Measurements from ENCODE around the gene ZNF14.
"Not testable (repeated sequence)": the region's sequence is repeated elsewhere in the genome, so short reads cannot be mapped to it uniquely, and the experiment has no call there.

Gene ZNF14

GRCh38 chr19:19732579-19733501 lies at the start of gene ZNF14:
Gene ZNF14, minus strand, starts transcription at chr19:19733112. Its CDS starts 154 bp downstream, at chr19:19732958.
- peak; percentile 90 for DNase-seq

DNA sequence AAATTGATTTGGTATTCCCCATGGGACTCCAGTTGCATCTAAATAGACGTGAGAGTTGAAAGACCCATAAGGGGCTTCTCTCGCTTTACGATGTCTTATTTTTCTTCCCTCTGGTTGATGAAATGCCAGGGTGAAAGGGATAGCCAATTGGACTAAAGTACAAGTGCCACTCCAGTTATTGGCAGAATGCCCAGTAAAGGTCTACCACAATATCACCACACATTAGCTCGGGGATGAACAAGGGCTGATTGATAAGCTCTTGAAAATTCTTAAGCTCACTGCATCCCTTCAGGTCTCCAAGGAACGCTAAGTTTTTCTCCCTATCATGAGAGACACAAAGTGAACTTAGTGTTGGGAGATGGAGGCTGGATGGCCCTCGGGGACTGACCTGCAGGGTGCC lies 48.9 kb upstream of the ZNF14 start:
- not testable (repeated sequence) for DNase-seq

DNA sequence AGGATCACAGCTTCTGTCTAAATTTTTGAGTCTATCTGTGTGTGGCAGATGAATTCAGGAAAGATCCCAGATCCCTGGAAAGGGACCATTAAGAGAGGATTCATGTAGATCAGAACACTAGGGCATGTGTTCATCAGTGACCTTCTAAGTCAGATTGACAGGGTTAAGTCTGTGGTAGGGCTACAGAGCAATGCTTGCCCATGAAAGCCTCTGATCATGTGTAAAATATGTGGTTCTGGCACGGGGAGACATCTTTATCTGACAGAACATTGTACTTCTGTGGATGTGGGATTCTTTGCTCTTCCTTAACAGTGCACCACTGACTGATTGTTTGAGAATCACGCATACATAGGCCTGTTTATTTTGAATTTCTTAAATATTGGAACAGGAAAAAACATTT lies 45.8 kb upstream of the ZNF14 start:
- DNase-seq = no peak

GRCh38 chr19:19777692-19778091 lies 44.8 kb upstream of the ZNF14 start:
- DNase-seq = no peak

GRCh38 chr19:19776206-19777008 lies 43.5 kb upstream of the ZNF14 start:
- DNase-seq = peak; percentile 96

- no peak for DNase-seq
Observed at GRCh38 chr19:19775891-19776205, 42.9 kb upstream of the ZNF14 start.

GRCh38 chr19:19774354-19775033 lies 41.6 kb upstream of the ZNF14 start:
- no peak for DNase-seq

DNA sequence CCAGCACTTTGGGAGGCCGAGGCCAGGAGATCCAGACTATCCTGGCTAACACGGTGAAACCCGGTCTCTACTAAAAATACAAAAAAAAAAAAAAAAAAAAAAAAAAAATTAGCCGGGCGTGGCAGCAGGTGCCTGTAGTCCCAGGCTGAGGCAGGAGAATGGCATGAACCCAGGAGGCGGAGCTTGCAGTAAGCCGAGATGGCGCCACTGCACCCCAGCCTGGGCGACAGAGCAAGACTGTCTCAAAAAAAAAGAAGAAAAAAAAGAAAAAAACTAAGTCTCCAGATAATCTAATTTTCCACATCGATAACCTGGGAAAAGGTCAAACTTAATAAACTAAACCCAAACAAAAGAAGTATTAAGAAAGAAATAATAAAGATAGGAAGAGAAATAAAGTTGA lies 39.1 kb upstream of the ZNF14 start:
- DNase-seq = not testable (repeated sequence)

DNA sequence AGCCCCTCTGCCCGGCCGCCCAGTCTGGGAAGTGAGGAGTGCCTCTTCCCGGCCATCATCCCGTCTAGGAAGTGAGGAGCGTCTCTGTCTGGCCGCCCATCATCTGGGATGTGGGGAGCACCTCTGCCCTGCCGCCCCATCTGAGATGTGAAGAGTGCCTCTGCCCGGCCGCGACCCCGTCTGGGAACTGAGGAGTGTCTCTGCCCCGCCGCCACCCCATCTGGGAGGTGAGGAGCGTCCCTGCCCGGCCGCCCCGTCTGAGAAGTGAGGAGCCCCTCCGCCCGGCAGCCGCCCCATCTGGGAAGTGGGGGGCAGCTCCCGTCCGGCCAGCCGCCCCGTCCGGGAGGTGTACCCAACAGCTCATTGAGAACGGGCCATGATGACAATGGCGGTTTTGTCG lies 37.1 kb upstream of the ZNF14 start:
- DNase-seq = not testable (repeated sequence)

GRCh38 chr19:19758164-19758563 lies 25.3 kb upstream of the ZNF14 start:
- DNase-seq = no peak

DNA sequence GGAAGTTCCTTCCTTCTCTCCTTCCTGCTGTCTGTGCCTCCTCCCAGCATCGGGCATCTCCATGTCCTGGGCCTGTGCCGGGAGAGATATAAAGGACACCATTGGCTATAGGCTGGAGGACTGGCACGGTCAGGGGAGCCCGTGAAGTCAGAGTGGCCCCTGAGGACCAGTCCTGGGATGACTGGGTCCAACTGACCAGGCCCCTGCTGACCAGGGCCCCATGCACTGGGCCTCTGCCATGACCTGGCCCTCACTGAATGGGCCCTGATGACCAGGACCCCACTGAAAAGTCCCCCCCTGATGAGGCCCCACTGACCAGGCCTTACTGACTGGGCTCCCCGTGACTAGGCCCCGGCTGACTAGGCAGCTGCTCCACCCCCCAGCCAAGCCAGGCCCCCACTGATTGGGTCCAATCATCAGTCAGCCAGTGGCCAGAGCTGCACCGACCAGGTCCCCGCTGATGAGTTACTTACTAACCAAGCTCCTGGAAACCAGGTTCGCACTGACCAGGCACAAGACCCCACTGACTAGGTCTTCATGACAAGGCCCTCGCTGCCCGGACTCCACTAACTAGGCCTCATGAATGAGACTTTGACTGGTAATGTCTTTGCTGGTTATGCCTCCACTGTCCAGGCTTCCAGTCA lies 20.0 kb upstream of the ZNF14 start:
- no peak for DNase-seq

DNA sequence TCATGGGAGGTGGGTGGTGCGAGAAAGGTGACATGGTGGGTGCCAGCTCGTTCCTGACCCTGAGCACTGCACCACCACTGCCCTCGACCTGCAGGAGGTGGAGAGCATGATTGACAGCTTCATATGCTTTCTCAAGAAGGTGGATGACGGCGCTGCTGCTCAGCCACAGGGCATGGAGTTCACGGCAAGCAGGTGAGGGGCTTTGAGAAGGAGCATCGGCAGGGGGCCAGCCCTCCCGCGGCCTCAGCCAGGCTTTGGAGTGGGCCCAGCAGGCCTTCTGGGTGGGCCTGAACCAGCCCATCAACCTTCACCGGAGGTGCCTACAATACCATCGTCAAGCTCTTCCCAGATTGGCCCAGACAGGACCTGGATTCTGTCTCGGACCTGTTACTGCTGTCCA lies 18.9 kb upstream of the ZNF14 start:
- no peak for DNase-seq

DNA sequence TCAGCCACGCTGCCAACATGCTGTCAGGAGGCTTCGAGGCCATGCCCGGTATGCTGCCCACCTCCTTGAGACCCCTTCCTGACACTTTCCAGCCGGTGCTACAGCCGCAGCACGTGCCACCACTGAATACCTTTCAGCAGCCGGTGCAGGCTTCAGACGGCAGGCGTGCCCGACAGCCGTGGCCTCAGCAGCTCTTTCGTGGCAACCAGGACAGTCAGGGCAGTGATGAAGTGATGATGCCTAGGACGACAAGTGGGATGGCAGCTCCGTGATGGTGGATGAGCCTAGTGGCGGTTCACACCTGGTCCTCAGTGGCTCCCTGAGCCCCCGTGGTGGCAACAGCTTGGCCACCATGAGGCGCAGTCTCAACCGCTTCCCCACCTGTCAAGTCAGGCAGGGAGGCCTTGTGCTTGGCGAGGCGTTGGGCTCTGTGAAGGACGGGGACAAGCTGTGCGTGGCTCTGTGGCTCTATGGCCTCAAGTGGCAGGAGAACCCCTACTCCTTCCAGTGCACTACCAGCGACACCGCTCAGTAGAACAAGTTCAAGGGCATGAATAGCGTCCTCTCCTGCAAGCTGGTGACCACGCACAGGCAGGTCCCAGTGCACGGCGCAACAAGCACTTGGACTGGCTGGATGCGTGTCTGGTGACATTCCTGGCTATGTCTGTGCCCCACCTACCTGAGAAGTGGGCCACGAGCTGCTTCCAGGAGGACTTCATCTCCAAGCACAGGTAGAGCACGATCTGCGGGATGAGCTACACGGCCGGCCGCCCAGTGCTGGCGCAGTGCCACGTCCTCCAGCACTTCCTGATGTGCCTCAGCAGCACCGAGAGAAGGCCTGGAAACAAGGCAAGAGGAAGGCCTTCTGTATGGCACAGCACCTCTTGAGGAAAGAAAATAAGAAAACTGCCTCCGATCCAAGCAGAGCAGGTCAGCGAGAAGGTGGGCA lies 18.2 kb upstream of the ZNF14 start:
- no peak for DNase-seq

GRCh38 chr19:19749908-19750841 lies 17.3 kb upstream of the ZNF14 start:
- no peak for DNase-seq

DNA sequence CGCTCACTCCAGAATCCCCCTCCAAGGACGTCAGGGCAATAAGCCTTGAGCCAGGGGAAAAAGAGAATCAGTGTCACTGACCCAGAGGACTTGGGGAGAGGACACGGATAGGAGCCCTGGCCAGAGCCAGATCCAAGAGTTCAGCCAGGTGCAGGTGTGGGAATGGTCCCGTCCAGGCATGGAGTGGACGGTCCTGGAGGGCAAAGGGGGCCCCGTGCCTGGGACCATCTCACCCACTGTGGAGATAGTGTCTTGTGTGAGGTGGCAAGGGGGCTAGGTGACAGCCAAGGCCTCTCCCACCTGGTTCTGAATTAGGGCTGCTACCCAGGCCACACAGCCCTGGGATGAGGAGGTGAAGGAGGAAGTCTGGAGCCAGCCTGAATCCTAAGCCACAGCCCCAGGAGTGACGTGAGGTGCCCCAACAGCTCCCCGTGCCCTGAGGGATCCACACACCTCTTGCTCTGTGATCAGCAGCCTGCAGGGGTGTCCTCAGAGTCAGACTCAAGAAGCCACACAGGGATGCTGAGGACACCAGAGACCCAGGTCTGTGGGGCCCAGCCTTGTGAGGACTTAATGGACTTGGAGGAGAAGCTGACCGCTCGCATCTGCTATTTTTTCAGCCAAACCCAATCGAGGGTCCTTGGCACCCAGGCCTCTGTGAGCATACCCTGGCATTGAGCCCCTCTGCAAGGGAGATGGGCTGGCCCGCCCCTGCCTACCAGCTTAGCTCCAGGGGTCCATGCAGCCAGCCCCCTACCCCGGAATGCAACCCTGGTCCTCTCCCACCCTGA lies 16.4 kb upstream of the ZNF14 start:
- no peak for DNase-seq

DNA sequence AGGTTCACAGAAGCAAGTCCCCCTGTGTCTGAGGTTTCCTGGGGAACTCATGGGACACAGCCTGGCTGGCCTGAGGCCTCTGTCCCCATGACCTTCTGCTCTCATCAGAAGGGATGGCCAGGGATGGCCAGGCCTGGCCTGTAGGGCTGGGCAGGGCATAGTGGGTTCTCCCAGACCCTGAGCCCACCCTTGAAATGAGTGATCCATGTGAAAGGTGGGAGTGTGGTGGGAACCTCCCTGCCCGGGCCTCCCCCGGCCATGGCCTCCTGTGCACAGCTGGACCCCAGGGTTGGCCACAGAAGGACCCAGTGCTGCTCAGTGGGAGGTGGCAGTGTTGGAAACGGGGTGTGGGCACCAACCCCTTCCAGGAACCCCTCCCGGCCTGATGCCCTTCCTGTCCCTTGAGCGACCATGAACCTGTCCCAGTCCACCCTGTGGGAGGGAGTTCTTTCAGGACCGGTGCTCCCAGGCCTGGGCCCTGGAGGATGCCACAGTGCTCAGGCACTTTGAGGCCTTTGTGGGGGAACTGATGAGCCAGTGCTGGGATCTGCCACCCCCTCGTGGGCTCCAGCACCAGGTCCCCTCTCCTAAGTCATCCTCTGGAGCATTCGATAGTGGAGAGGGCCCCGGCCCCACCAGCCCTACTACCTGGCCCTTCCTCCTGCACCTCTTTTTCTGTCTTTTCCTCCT lies 15.5 kb upstream of the ZNF14 start:
- DNase-seq = no peak

DNA sequence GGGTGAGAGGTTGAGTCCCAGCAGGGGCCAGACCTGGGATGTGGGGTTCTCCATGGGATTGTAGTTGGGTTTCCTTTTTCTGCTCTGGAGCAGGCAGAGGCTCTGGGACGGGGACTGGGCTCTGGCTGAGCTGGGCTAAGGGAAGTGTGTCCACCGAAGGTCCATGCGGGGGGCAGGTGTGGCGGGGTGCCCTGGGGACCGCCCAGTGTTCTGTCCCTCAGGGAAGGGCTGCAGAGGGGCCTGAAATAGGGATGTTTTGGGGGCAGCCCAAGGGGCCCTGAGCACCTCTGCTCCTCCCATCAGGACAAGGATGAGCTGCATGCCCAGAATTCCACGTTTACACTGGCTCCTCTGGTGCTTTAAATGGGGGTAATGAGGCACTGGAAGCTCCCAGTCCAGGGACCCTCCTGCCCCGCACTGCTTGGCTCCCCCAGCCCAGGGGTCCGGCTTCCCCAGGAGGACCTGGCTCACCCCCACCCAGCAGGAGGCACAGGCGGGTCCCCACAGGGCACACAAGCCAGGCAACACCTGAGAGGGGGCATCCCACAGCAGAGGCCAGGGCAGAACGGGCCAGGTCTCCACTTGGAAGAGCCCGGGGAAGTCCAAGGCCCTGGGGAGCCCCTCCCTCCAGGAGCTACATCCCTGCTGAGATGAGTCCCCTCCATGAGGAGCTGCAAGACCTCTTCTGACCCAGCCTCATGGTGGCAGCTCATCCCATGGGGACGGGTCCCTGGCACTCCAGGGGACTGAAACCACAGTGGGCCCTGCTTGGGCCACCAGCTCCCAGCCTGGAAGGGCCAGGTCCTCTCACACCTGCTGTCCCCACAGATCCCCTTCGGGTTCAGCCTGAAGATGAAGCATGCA lies 14.7 kb upstream of the ZNF14 start:
- no peak for DNase-seq

Data from fibroblast of skin of right quadriceps (primary cell).